ENCODE measurements around the gene DEF6.
"Not testable (repeated sequence)": the region's sequence is repeated elsewhere in the genome, so short reads cannot be mapped to it uniquely, and the experiment has no call there.

Gene DEF6

GRCh38 chr6:35312076-35312800 lies 14.6 kb downstream of the DEF6 start:
- no peak for DNase-seq

- DNase-seq, result no peak
Measured at GRCh38 chr6:35312807-35313206, 15.2 kb downstream of the DEF6 start.

- DNase-seq, result no peak
Measured at GRCh38 chr6:35317483-35318195, 20.0 kb downstream of the DEF6 start.

- DNase-seq, result peak; percentile 82
Measured at GRCh38 chr6:35318196-35319171, 20.9 kb downstream of the DEF6 start.

GRCh38 chr6:35319346-35320030 lies 21.9 kb downstream of the DEF6 start:
- no peak for DNase-seq

GRCh38 chr6:35320031-35320410 lies 22.4 kb downstream of the DEF6 start:
- no peak for DNase-seq

GRCh38 chr6:35321091-35321490 lies 23.5 kb downstream of the DEF6 start:
- no peak for DNase-seq

GRCh38 chr6:35327349-35328027 lies 29.9 kb downstream of the DEF6 start:
- peak; percentile 58 for DNase-seq

- DNase-seq, result no peak
Measured at GRCh38 chr6:35328108-35328723, 30.6 kb downstream of the DEF6 start.

- not testable (repeated sequence) for DNase-seq
Measured at GRCh38 chr6:35328965-35329364, 31.3 kb downstream of the DEF6 start.

- DNase-seq, result no peak
Measured at GRCh38 chr6:35330541-35331119, 33.0 kb downstream of the DEF6 start.

GRCh38 chr6:35332074-35332887 lies 34.7 kb downstream of the DEF6 start:
- peak; percentile 57 for DNase-seq

GRCh38 chr6:35341557-35341956 lies 43.9 kb downstream of the DEF6 start:
- no peak for DNase-seq

- peak; percentile 98 for DNase-seq
Measured at GRCh38 chr6:35342258-35343091, 44.9 kb downstream of the DEF6 start, which contains the start of gene PPARD. PPARD (plus strand) TSS chr6:35342558; CDS start chr6:35411088, 68,530 bp downstream.

GRCh38 chr6:35343092-35343834 lies 45.6 kb downstream of the DEF6 start:
- no peak for DNase-seq

- DNase-seq, result no peak
Measured at GRCh38 chr6:35343835-35344550, 46.4 kb downstream of the DEF6 start.

GRCh38 chr6:35351422-35351821 lies 53.8 kb downstream of the DEF6 start:
- DNase-seq, result no peak

- no peak for DNase-seq
Measured at GRCh38 chr6:35352735-35353134, 55.1 kb downstream of the DEF6 start.
